ENCODE results near the gene AFF2.

AFF2 gene

DNA sequence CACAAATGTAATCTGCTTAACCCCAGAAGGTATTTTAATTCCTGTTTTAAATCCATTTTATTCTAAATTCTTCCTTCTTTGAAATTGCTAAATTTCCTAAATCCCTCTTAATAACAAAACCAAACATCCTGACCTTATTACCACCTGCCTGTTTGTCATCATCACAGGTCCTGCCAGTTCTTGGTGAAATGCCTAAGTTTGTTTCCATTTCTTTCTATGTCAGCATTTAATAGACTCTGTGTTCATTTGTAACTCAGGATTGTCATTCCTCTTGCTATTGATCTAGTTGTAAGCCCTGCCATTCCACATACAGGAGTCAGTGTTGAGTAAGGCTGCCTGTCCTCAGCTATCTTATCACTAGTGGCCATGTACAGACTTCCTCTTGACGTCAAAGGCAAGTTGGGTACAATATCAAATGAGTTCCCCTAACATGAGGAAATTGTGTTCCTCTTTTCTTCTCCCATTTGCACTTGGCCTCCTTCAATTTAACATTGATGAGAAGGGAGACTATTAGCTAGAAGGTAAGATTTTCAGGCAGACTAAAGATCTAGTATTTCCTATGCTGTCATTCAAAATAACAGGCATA, 440.1 kb downstream of the AFF2 start:
- in situ Hi-C loops (cut with HindIII; ENCODE audit: low pct_ligation_motif_present, low sequenced_read_pairs), result no loop called here
- TF ChIP-seq, protein P1, sequence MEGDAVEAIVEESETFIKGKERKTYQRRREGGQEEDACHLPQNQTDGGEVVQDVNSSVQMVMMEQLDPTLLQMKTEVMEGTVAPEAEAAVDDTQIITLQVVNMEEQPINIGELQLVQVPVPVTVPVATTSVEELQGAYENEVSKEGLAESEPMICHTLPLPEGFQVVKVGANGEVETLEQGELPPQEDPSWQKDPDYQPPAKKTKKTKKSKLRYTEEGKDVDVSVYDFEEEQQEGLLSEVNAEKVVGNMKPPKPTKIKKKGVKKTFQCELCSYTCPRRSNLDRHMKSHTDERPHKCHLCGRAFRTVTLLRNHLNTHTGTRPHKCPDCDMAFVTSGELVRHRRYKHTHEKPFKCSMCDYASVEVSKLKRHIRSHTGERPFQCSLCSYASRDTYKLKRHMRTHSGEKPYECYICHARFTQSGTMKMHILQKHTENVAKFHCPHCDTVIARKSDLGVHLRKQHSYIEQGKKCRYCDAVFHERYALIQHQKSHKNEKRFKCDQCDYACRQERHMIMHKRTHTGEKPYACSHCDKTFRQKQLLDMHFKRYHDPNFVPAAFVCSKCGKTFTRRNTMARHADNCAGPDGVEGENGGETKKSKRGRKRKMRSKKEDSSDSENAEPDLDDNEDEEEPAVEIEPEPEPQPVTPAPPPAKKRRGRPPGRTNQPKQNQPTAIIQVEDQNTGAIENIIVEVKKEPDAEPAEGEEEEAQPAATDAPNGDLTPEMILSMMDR (IDR thresholded peaks at IDR 0.05; ENCODE audit: low read depth, low read length, missing control alignments), result no peak
- H3K4me3 ChIP-seq (ENCODE audit: low read depth, low read length), result no peak overlapping the region
- H3K27me3 ChIP-seq (replicated peaks), result no peaks in the 10 kb centered on the region
- DNase-seq, result peak; percentile 60
- H3K36me3 ChIP-seq (replicated peaks), result no peaks in the 10 kb centered on the region
- no peak overlapping the region for H3K27ac ChIP-seq

DNA sequence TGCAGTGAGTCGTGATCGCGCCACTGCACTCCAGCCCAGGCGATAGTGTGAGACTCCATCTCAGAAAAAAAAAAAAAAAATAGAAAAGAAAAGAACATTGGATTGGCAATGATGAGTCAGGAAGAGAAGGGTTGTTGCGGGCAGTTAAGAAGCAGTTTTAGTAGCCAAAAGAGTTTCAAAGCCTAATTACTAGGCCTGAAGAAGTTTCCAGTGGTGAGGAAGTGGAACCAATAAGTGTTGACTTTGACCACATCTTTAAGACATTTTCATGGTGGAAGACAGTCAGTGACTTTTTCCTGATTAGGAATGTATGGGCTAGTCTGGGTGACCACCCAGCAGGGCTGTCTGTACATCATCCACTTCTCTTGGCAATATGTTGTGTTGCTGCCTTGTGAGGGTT, 442.3 kb downstream of the AFF2 start:
- in situ Hi-C loops (cut with HindIII; ENCODE audit: low pct_ligation_motif_present, low sequenced_read_pairs), result no loop called here

DNA sequence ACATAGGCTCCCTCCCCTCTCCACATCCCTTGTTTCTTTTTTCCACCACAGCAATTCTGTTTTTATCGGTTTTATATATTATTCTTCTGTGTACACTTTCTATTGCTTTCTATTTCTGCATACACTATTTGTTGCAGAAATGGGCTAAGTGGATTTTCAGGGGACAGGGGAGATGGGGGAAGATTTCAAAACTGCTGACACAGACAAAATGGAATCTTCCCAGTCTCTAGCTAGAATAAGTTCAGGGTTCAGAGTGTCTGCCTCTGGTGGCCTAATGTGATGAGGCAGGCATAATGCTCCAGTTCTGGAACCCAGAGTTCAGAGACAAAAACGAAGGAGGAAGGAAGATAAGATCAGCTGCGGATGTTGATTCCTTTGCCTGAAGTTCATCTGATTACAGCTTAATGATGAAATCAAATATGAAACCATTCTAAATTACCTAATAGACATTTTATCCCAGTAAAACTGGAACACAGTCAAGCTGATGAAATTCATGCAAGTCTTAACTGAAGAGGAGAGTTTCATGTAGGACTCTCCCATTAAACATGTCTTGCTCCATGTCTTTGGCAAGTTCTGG, 447.1 kb downstream of the AFF2 start:
- no peak overlapping the region for H3K4me3 ChIP-seq (ENCODE audit: low read depth, low read length)
- DNase-seq, result no peak
- no peaks in the 10 kb centered on the region for H3K27me3 ChIP-seq (replicated peaks)
- in situ Hi-C loops (cut with HindIII; ENCODE audit: low pct_ligation_motif_present, low sequenced_read_pairs), result no loop called here
- H3K27ac ChIP-seq, result no peak overlapping the region
- no peaks in the 10 kb centered on the region for H3K36me3 ChIP-seq (replicated peaks)
- TF ChIP-seq, protein P1 (IDR thresholded peaks at IDR 0.05; ENCODE audit: low read depth, low read length, missing control alignments), result peak; percentile 28

More for the DNA sequence above, 442.3 kb downstream of the AFF2 start:
- no peak overlapping the region for H3K27ac ChIP-seq
- H3K27me3 ChIP-seq (replicated peaks), result no peaks in the 10 kb centered on the region
- no peaks in the 10 kb centered on the region for H3K36me3 ChIP-seq (replicated peaks)
- H3K4me3 ChIP-seq (ENCODE audit: low read depth, low read length), result no peak overlapping the region
- no peak for DNase-seq
- TF ChIP-seq, protein P1 (IDR thresholded peaks at IDR 0.05; ENCODE audit: low read depth, low read length, missing control alignments), result no peak

DNA sequence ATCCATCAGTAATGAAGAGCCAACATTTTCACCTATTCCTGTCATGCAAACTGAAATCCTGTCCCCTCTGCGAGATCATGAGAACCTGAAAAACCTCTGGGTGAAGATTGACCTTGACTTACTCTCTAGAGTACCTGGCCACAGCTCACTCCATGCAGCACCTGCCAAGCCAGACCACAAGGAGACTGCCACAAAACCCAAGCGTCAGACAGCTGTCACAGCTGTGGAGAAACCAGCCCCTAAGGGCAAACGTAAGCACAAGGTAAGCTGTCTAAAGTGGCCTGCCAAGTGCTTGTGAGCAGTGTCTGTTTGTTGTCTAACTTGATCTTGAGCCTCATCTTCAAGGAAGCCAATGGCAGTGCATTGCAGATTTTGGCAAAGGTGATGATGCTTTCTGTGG, 455.9 kb downstream of the AFF2 start:
- H3K36me3 ChIP-seq (replicated peaks), result no peaks in the 10 kb centered on the region
- DNase-seq, result no peak
- in situ Hi-C loops (cut with HindIII; ENCODE audit: low pct_ligation_motif_present, low sequenced_read_pairs), result no loop called here
- no peaks in the 10 kb centered on the region for H3K27me3 ChIP-seq (replicated peaks)
- no peak overlapping the region for H3K27ac ChIP-seq
- no peak overlapping the region for H3K4me3 ChIP-seq (ENCODE audit: low read depth, low read length)
- TF ChIP-seq, protein P1 (IDR thresholded peaks at IDR 0.05; ENCODE audit: low read depth, low read length, missing control alignments), result no peak

DNA sequence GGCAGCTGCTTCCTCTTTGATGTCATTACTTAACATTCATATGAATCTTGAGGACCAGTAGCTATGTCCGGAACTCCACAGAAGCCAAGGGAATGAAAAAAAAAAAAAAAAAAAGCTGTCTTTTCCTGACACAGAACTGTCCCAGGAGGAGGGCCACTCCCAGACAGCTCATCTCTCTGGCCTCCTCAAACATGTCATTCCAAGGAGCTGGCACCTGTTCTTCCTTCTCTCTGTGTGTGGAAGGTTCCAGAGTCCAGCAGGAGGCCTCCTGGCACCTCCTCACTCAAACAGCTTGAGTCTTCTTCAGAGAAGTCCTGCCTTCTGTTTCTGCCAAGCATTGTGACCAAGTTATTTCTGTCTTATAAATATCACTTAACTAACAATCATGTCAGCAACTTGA, 458.5 kb downstream of the AFF2 start:
- Histone ChIP-seq H3K4me3 (ENCODE audit: low read depth, low read length) (no peak overlapping the region), H3K36me3 (replicated peaks) (no peaks in the 10 kb centered on the region), H3K27me3 (replicated peaks) (no peaks in the 10 kb centered on the region), H3K27ac (no peak overlapping the region)
- in situ Hi-C loops (cut with HindIII; ENCODE audit: low pct_ligation_motif_present, low sequenced_read_pairs), result no loop called here
- DNase-seq, result no peak
- TF ChIP-seq, protein P1 (IDR thresholded peaks at IDR 0.05; ENCODE audit: low read depth, low read length, missing control alignments), result no peak

DNA sequence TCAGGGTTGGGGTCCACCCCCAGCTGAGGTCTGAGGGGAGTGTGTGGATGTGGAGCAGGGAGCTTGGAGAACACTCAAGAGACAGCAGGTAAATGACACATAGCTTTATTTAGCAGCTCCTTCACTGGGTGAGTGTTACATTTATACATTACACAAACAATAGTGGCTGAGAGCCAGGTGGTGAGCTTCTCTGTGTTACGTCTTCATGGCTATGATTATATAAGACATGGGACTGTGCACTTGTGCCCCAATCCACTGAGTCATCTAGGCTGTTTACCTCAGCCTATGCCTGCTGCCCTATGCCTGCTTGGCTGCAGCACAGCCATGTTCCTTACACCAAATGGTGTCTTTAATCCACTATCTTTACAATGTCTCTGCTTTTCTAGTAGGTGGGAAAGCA, 459.6 kb downstream of the AFF2 start:
- Histone ChIP-seq H3K27me3 (replicated peaks) (no peaks in the 10 kb centered on the region), H3K36me3 (replicated peaks) (no peaks in the 10 kb centered on the region), H3K27ac (no peak overlapping the region), H3K4me3 (ENCODE audit: low read depth, low read length) (no peak overlapping the region)
- TF ChIP-seq, protein P1 (IDR thresholded peaks at IDR 0.05; ENCODE audit: low read depth, low read length, missing control alignments), result no peak
- DNase-seq, result no peak
- in situ Hi-C loops (cut with HindIII; ENCODE audit: low pct_ligation_motif_present, low sequenced_read_pairs), result no loop called here
